Body of pancreas (tissue), 4 donors: ENCODE measurements around the gene PTPN5. TPM values are rescaled to one million over a fixed set of nuclear protein-coding genes. Genes with fewer than 3 reads are reported as not detected.
"Not testable (repeated sequence)": the region's sequence is repeated elsewhere in the genome, so short reads cannot be mapped to it uniquely, and the experiment has no call there.

Experiments
- ATAC-seq: fragments of 150-250 bp; one replicate; pipeline ENCODE4 v1.9.1; 2016
- DNase-seq, 4 donors: peaks; one replicate each; pipeline ENCODE4 v3.0.0-alpha.2; 2019
- H3K27ac ChIP-seq, 4 donors: fragments of 200-600 bp; sonication (generic); 1 replicate in 3 of 4; 2 replicates in 1 of 4; pipeline versions ENCODE4 v1.5.1 to v1.6.1; 2016 to 2019; ENCODE audit warnings: mild to moderate bottlenecking in 1 of 4, mixed read lengths in 1 of 4, moderate library complexity in 1 of 4
- H3K27me3 ChIP-seq, 2 donors: fragments of 200-600 bp; sonication (generic); one replicate each; pipeline ENCODE4 v1.6.0; 2016; ENCODE audit warnings: mild to moderate bottlenecking in 1 of 2
- H3K36me3 ChIP-seq, 2 donors: fragments of 200-600 bp; sonication (generic); replicated peaks in 1 of 2; 2 replicates each; pipeline ENCODE4 v1.5.1; 2016; ENCODE audit warnings: low read depth in 2 of 2; ENCODE audit not compliant: insufficient read depth in 1 of 2
- H3K4me1 ChIP-seq: fragments of 200-600 bp; sonication (generic); one replicate; pipeline ENCODE4 v1.6.0; 2016
- H3K4me3 ChIP-seq, 2 donors: fragments of 200-600 bp; sonication (generic); 1 replicate in 1 of 2; 2 replicates in 1 of 2; pipeline ENCODE4 v1.5.1; 2016 to 2019
- H3K9me3 ChIP-seq, 3 donors: fragments of 200-600 bp; sonication (generic); 1 replicate in 2 of 3; 2 replicates in 1 of 3; pipeline ENCODE4 v1.5.1; 2016
- CTCF ChIP-seq, 7 experiments: fragments of 450-650 bp in 4 of 7; fragments of 200-600 bp in 3 of 7; sonication (generic) in 3 of 7; IDR thresholded peaks; one replicate each; pipeline ENCODE4 v1.5.1; 2016 to 2019; ENCODE audit warnings: antibody characterized with exemption in 7 of 7
- POLR2A ChIP-seq, 3 donors: fragments of 450-650 bp; IDR thresholded peaks; one replicate each; pipeline ENCODE4 v1.6.1; 2016; ENCODE audit warnings: antibody characterized with exemption in 3 of 3, mild to moderate bottlenecking in 2 of 3
- WGBS, 2 donors: methylation state at CpG; one replicate each; pipeline ENCODE4 v1.1.5; 2017; 5-methylcytosine and 5-hydroxymethylcytosine counted together
- intact Hi-C: fragments of 100-400 bp; cut with DNase I; formaldehyde crosslinking; loops from one replicate; pipeline ENCODE4 v1.15.1; 2023
- total RNA-seq, 2 donors: library from RNA; depleted of rRNA; stranded (reverse); fragments of >200 nt; gene quantifications; one replicate each; pipeline ENCODE4 v1.1.0, GENCODE V29; 2016

The PTPN5 gene
- total RNA-seq, 2 donors from 2014 or later, result 0.26 TPM; not detected in 1

GRCh38 chr11:18684267-18684666, 107.3 kb downstream of the PTPN5 start:
- no peaks in the 10 kb centered on the region for H3K36me3 ChIP-seq
- TF ChIP-seq CTCF (IDR thresholded peaks at IDR 0.05), result no peak
- no peaks in the 10 kb centered on the region for H3K9me3 ChIP-seq
- peaks cover 21% of the 10 kb centered on the region for H3K4me1 ChIP-seq
- DNase-seq (no peak), ATAC-seq (peak; percentile 21)
- H3K27ac ChIP-seq, result peak overlapping the region in 1 of 4 donors; percentile 11
- intact Hi-C loops, result no loop called here
- 24 to 29% methylated on average over 1 of the region's 1 CpG for WGBS, 2 donors
- H3K4me3 ChIP-seq, result no peak overlapping the region
- H3K27me3 ChIP-seq, result no peaks in the 10 kb centered on the region

GRCh38 chr11:18682466-18682865, 109.1 kb downstream of the PTPN5 start:
- TF ChIP-seq CTCF (IDR thresholded peaks at IDR 0.05), result no peak
- no peak for TF ChIP-seq POLR2A (IDR thresholded peaks at IDR 0.05)
- no peak overlapping the region for H3K27ac ChIP-seq
- DNase-seq (no peak), ATAC-seq (no peak)
- WGBS, 2 donors, result 96 to 98% methylated on average over 3 of the region's 3 CpGs
- H3K36me3 ChIP-seq, result no peaks in the 10 kb centered on the region
- intact Hi-C loops, result no loop called here
- no peak overlapping the region for H3K4me3 ChIP-seq
- peaks cover 21% of the 10 kb centered on the region for H3K4me1 ChIP-seq
- H3K27me3 ChIP-seq, result no peaks in the 10 kb centered on the region
- no peaks in the 10 kb centered on the region for H3K9me3 ChIP-seq

GRCh38 chr11:18681949-18682348, 109.6 kb downstream of the PTPN5 start:
- DNase-seq, H3K27ac ChIP-seq, intact Hi-C loops, H3K9me3 ChIP-seq, H3K36me3 ChIP-seq, ATAC-seq, H3K27me3 ChIP-seq, H3K4me3 ChIP-seq: not testable (repeated sequence)
- 100% methylated on average over 1 of the region's 1 CpG for WGBS, 2 donors
- peaks cover 21% of the 10 kb centered on the region for H3K4me1 ChIP-seq

Other genes with a start within 250 kb of the PTPN5 start
- gene UEVLD, start 203.1 kb downstream of the PTPN5 start, total RNA-seq, result 1 to 10 TPM; 5.6 to 8.8 TPM
- gene MISFA, start 192.0 kb downstream of the PTPN5 start, total RNA-seq, result not detected
- gene SPTY2D1, start 157.5 kb downstream of the PTPN5 start, total RNA-seq, result 10 to 100 TPM; 10.1 to 15.2 TPM
- 1 to 10 TPM; 4.7 to 5.6 TPM for gene TMEM86A, start 93.0 kb downstream of the PTPN5 start, total RNA-seq
- gene IGSF22, start 65.6 kb downstream of the PTPN5 start, total RNA-seq, result not detected
- gene MRGPRX1, start 147.6 kb upstream of the PTPN5 start, total RNA-seq, result not detected